GM18868 (cell line): ENCODE data around the gene CA11.
"Not testable (repeated sequence)": the region's sequence is repeated elsewhere in the genome, so short reads cannot be mapped to it uniquely, and the experiment has no call there.

Experiments used
- ATAC-seq: cut with Tn5 transposase; IDR thresholded peaks from one replicate; pipeline ENCODE4 v1.9.1; 2021; ENCODE audit warnings: mild to moderate bottlenecking, moderate library complexity; ENCODE audit not compliant: unreplicated experiment

Gene CA11

GRCh38 chr19:48646001-48646721, at the start of gene CA11:
CA11 (minus strand) TSS chr19:48646187; CDS start chr19:48645632, 555 bp downstream.
- ATAC-seq, result peak; percentile 84

GRCh38 chr19:48693629-48694028, 47.6 kb upstream of the CA11 start:
- ATAC-seq, result not testable (repeated sequence)

GRCh38 chr19:48689449-48689848, 43.5 kb upstream of the CA11 start:
- ATAC-seq, result no peak

- no peak for ATAC-seq
Measured at GRCh38 chr19:48687776-48688175, 41.8 kb upstream of the CA11 start.

- not testable (repeated sequence) for ATAC-seq
Measured at GRCh38 chr19:48686637-48687036, 40.6 kb upstream of the CA11 start.

GRCh38 chr19:48686088-48686487, 40.1 kb upstream of the CA11 start:
- ATAC-seq, result no peak

- no peak for ATAC-seq
Measured at GRCh38 chr19:48685583-48685982, 39.6 kb upstream of the CA11 start.

- no peak for ATAC-seq
Measured at GRCh38 chr19:48683349-48683748, 37.4 kb upstream of the CA11 start.

- ATAC-seq, result no peak
Measured at GRCh38 chr19:48681127-48681470, 35.1 kb upstream of the CA11 start.

- no peak for ATAC-seq
Measured at GRCh38 chr19:48680436-48681126, 34.6 kb upstream of the CA11 start.

GRCh38 chr19:48680006-48680405, 34.0 kb upstream of the CA11 start:
- not testable (repeated sequence) for ATAC-seq

- ATAC-seq, result no peak
Measured at GRCh38 chr19:48678201-48678600, 32.2 kb upstream of the CA11 start.

- no peak for ATAC-seq
Measured at GRCh38 chr19:48676887-48677286, 30.9 kb upstream of the CA11 start.

GRCh38 chr19:48676487-48676886, 30.5 kb upstream of the CA11 start:
- ATAC-seq, result no peak

- no peak for ATAC-seq
Measured at GRCh38 chr19:48674921-48675824, 29.2 kb upstream of the CA11 start.

GRCh38 chr19:48674216-48674809, 28.3 kb upstream of the CA11 start:
- ATAC-seq, result no peak

GRCh38 chr19:48673436-48674100, 27.6 kb upstream of the CA11 start:
- ATAC-seq, result no peak

GRCh38 chr19:48672994-48673393, 27.0 kb upstream of the CA11 start, which contains the start of gene NTN5:
NTN5 (minus strand) TSS chr19:48673017; CDS start chr19:48670986, 2,031 bp downstream.
- no peak for ATAC-seq

- no peak for ATAC-seq
Measured at GRCh38 chr19:48671446-48671995, 25.5 kb upstream of the CA11 start.
